Measurements from ENCODE around the gene MFAP4. TPM values are rescaled to one million over a fixed set of nuclear protein-coding genes. Genes with fewer than 3 reads are reported as not detected.
A peak's percentile ranks its signal among the peaks of the same experiment; 100 is the strongest.

MFAP4 gene
- total RNA-seq, 4 donors from 2014 or later: 127 to 315 (median 226) TPM

DNA sequence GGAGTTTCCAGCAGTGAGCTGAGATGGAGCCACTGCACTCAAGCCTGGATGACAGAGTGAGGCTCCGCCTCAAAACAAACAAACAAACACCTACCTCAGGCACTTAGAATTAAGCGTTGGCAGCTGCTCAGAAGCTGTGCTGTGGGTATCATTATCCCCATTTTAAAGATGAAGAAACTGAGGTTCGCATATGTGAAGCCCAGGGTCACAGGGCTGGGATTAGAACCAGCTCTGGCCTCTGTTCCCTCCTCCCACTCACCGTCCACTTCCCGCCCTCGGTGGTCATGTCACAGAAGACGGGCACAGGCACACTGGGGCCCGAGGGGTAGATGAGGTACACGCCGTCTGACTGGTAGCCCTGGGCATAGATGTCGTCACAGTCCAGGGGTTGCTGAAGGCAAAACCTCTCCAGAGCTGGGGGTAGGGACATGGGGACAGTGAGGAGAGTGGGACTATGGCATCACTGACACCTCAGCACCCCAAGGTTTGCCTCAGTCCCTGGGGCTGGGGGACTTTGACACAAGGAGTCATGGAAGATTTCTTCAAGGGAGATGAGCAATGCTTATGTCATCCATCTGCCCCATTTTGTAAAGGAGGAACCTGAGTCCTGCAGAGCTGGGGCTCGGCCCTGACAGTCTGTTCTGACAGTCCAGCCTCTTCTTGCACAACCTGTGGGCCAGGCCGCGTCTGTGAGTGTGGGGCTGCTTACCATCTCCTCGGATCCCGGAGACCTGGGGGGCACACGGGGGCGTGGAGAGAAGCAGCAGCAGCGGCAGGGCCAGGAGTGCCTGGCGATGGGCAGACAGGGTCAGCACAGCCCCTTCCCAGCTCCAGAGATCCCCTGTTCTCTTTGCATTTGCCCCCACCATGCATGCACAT, 700 bp downstream of the MFAP4 start:
- Histone ChIP-seq H3K4me1 (peaks cover 57 to 99% (median 97%) of the 10 kb centered on the region in 4 donors), H3K27me3 (no peaks in the 10 kb centered on the region), H3K4me3 (peak overlapping the region; percentile 39 to 54 (median 48)), H3K36me3 (peaks cover 25 to 40% (median 35%) of the 10 kb centered on the region in 4 donors), H3K9me3 (no peaks in the 10 kb centered on the region), H3K27ac (replicated peaks in 1 of 4) (peak overlapping the region; percentile 94 to 98 (median 96))
- peak; percentile 31 to 75 for TF ChIP-seq POLR2AphosphoS5 (IDR thresholded peaks at IDR 0.05)
- no peak for TF ChIP-seq EP300 (IDR thresholded peaks at IDR 0.05)
- TF ChIP-seq, protein P1, sequence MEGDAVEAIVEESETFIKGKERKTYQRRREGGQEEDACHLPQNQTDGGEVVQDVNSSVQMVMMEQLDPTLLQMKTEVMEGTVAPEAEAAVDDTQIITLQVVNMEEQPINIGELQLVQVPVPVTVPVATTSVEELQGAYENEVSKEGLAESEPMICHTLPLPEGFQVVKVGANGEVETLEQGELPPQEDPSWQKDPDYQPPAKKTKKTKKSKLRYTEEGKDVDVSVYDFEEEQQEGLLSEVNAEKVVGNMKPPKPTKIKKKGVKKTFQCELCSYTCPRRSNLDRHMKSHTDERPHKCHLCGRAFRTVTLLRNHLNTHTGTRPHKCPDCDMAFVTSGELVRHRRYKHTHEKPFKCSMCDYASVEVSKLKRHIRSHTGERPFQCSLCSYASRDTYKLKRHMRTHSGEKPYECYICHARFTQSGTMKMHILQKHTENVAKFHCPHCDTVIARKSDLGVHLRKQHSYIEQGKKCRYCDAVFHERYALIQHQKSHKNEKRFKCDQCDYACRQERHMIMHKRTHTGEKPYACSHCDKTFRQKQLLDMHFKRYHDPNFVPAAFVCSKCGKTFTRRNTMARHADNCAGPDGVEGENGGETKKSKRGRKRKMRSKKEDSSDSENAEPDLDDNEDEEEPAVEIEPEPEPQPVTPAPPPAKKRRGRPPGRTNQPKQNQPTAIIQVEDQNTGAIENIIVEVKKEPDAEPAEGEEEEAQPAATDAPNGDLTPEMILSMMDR (IDR thresholded peaks at IDR 0.05): no peak
- no peak for TF ChIP-seq POLR2A (IDR thresholded peaks at IDR 0.05; ENCODE audit: low read depth)
- WGBS: 33% methylated on average over 15 of the region's 20 CpGs
- intact Hi-C loops (cut with DNase I): loop anchor here (5.0 kb wide), 1 partner anchor 61 kb away; no protein-coding TSS in a partner anchor
- DNase-seq (ENCODE audit: extremely low spot score): no peak

DNA sequence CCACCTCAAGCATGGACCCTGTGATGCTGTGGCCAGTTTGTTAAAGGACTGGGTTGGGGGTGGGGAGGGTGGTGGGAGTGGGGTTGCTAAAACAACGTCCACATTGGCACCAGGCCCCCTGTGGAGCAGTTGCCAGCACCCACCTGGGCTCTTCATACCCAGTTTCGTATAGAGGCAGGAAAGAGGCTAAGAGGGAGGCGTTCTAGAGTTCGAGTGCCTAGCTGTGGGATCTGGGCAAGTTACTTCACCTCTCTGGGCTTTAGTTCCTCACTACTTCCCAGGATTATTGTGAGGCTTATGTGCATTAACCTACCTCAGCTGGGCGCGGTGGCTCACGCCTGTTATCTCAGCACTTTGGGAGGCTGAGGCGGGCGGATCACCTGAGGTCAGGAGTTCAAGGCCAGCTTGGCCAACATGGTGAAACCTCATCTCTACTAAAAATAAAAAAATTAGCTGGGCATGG, 1.4 kb downstream of the MFAP4 start:
- intact Hi-C loops (cut with DNase I): loop anchor here (5.0 kb wide), 1 partner anchor 62 kb away; no protein-coding TSS in a partner anchor
- no peak for DNase-seq (ENCODE audit: extremely low spot score)
- TF ChIP-seq EP300 (IDR thresholded peaks at IDR 0.05): no peak
- no peak for TF ChIP-seq POLR2A (IDR thresholded peaks at IDR 0.05; ENCODE audit: low read depth)
- no peak for TF ChIP-seq POLR2AphosphoS5 (IDR thresholded peaks at IDR 0.05)
- TF ChIP-seq, protein P1 (IDR thresholded peaks at IDR 0.05): no peak
- H3K27ac ChIP-seq (replicated peaks in 1 of 4): peak overlapping the region; percentile 94 to 98 (median 96)
- peaks cover 32 to 48% (median 42%) of the 10 kb centered on the region in 4 donors for H3K36me3 ChIP-seq
- WGBS: 79% methylated on average over 9 of the region's 9 CpGs
- H3K27me3 ChIP-seq: no peaks in the 10 kb centered on the region
- peak overlapping the region; percentile 39 to 54 (median 48) for H3K4me3 ChIP-seq
- H3K9me3 ChIP-seq: no peaks in the 10 kb centered on the region
- H3K4me1 ChIP-seq: peaks cover 57 to 100% (median 98%) of the 10 kb centered on the region in 4 donors

DNA sequence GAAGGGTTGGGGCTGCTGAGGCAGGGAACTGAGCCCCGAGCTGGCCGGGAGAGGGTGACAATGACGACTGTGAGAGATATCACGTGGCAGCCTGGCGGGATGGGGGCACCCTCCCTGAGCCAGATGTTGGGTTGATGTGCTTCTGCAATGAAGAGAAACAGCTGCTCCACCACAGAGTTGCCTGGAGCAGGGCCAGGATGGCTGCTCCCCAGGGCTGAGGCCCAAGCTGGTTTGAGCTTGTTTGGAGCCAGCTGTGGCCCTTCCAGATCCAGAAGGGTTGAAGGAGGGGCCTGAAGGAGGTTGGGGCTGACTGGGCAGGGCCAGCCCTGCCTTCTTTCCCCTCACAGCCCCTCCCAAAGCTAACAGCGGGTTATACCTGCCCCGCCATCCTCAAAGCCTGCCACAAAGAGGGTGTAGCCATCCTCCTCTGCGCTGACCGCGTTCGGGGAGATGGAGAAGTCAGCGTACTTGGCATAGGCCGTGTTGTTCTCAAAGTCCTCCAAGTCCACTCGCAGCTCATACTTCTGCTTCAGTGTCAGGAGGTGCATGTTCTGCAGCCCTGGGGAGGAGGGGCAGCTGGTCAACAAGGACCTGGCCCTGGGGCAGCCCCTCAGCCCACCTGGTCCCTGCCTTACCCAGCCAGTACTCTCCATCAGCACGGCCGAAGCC, 2.1 kb downstream of the MFAP4 start:
- Histone ChIP-seq H3K4me1 (peaks cover 58 to 100% (median 99%) of the 10 kb centered on the region in 4 donors), H3K36me3 (peaks cover 38 to 55% (median 49%) of the 10 kb centered on the region in 4 donors), H3K9me3 (no peaks in the 10 kb centered on the region), H3K4me3 (peak overlapping the region; percentile 29 to 48 (median 43)), H3K27ac (replicated peaks in 1 of 4) (peak overlapping the region; percentile 94 to 98 (median 96)), H3K27me3 (no peaks in the 10 kb centered on the region)
- intact Hi-C loops (cut with DNase I): loop anchor here (5.0 kb wide), 1 partner anchor 62 kb away; no protein-coding TSS in a partner anchor
- WGBS: 38% methylated on average over 15 of the region's 16 CpGs
- TF ChIP-seq EP300 (IDR thresholded peaks at IDR 0.05) (no peak), POLR2AphosphoS5 (IDR thresholded peaks at IDR 0.05) (peak; percentile 83 to 85)
- peak; percentile 96 for DNase-seq (ENCODE audit: extremely low spot score)

DNA sequence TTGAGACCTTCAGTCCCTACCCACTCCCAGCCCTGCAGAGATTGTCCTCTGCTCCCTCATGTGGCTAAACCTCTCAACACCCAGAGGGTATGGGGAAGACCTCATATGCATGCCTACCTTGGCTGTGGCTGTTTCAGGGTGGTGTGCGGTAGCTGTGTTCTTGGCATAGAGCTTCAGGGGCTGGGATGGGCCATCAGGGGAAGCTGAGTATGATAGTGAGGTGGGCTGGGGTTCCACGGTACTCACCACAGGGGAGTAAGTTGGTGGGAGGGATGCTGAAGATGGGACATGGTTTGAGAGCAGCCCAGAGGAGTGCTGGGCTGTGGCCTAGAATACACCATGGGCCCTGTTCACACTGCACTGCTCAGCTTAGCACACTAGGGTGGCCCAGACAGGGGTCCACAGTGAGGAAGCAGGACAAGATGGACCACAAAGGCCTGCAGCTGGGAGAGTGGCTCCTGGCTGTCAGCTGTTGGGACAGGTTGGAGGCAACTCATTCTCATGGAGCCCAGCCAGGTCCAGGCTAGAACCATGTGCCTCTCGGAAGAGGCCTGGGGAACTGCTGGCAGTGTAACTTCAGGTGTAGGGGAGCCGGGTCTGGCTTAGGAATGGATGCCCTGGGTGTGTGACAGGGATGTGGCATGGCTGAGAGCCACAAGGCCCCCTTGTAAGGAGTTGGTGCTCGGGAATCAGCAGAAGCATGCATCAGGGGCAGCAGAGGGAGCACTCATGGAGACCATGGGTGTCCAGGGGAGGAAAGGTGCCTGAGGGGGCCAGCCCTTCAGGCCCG, 3.1 kb downstream of the MFAP4 start:
- no peak overlapping the region for H3K4me3 ChIP-seq
- no peaks in the 10 kb centered on the region for H3K27me3 ChIP-seq
- intact Hi-C loops (cut with DNase I): no loop called here
- no peak for TF ChIP-seq POLR2AphosphoS5 (IDR thresholded peaks at IDR 0.05)
- TF ChIP-seq EP300 (IDR thresholded peaks at IDR 0.05): no peak
- TF ChIP-seq, protein P1 (IDR thresholded peaks at IDR 0.05): no peak
- TF ChIP-seq POLR2A (IDR thresholded peaks at IDR 0.05; ENCODE audit: low read depth): no peak
- H3K4me1 ChIP-seq: peaks cover 61 to 100% (median 100%) of the 10 kb centered on the region in 4 donors
- no peak for DNase-seq (ENCODE audit: extremely low spot score)
- H3K36me3 ChIP-seq: peaks cover 38 to 57% (median 54%) of the 10 kb centered on the region in 4 donors
- 73% methylated on average over 5 of the region's 6 CpGs for WGBS
- no peaks in the 10 kb centered on the region for H3K9me3 ChIP-seq
- peak overlapping the region; percentile 94 to 98 (median 96) for H3K27ac ChIP-seq (replicated peaks in 1 of 4)

Measured in esophagus muscularis mucosa (tissue), 4 donors.